SK-N-MC (cell line): Measurements from ENCODE around the gene ZPLD1.

Experiments used
- EZH2 ChIP-seq: fragments of 200-600 bp; sonication (generic); IDR thresholded peaks from one replicate; pipeline ENCODE4 v1.6.1; 2017; ENCODE audit warnings: antibody characterized with exemption
- FOXP2 ChIP-seq: optimal IDR thresholded peaks from 2 replicates; pipeline ENCODE3; 2011; ENCODE audit warnings: mild to moderate bottlenecking, moderate library complexity; ENCODE audit not compliant: insufficient read depth; ENCODE audit errors: extremely low read length, control extremely low read depth
- POLR2AphosphoS5 ChIP-seq: IDR thresholded peaks from 2 replicates; pipeline ENCODE4 v1.6.1; 2012; ENCODE audit warnings: mild to moderate bottlenecking, low read depth, low read length, borderline replicate concordance

GRCh38 chr3:102510663-102511062 lies 75.8 kb downstream of the ZPLD1 start:
- TF ChIP-seq POLR2AphosphoS5 (no peak), EZH2 (no peak), FOXP2 (no peak)
